HG03460 (cell line): ENCODE results near the gene TLN1.
A peak's percentile ranks its signal among the peaks of the same experiment; 100 is the strongest.

Experiments used
- ATAC-seq: cut with Tn5 transposase; IDR thresholded peaks from one replicate; pipeline ENCODE4 v1.9.1; 2021; ENCODE audit not compliant: unreplicated experiment

Gene TLN1

GRCh38 chr9:35732185-35732799 is at the start of gene TLN1, which contains the start of gene CREB3:
TLN1 (minus strand) TSS chr9:35732195; CDS start chr9:35725694, 6,501 bp downstream.
CREB3 (plus strand) TSS chr9:35732666; CDS start chr9:35732773, 107 bp downstream.
- peak; percentile 78 for ATAC-seq

- no peak for ATAC-seq
These were observed 49.1 kb upstream of the TLN1 start for GRCh38 chr9:35781066-35781465.

- no peak for ATAC-seq
These were observed 46.5 kb upstream of the TLN1 start for GRCh38 chr9:35778496-35778895.

- no peak for ATAC-seq
These were observed 44.0 kb upstream of the TLN1 start for GRCh38 chr9:35776018-35776417.

- ATAC-seq: no peak
These were observed 43.1 kb upstream of the TLN1 start for GRCh38 chr9:35774907-35775635.

GRCh38 chr9:35771943-35772342 is 39.9 kb upstream of the TLN1 start:
- no peak for ATAC-seq

- ATAC-seq: no peak
These were observed 39.5 kb upstream of the TLN1 start for GRCh38 chr9:35771534-35771933.

GRCh38 chr9:35771075-35771433 is 39.1 kb upstream of the TLN1 start:
- ATAC-seq: no peak

GRCh38 chr9:35769763-35770162 is 37.8 kb upstream of the TLN1 start:
- no peak for ATAC-seq

- ATAC-seq: no peak
These were observed 35.5 kb upstream of the TLN1 start for GRCh38 chr9:35767458-35767857.

GRCh38 chr9:35766997-35767396 is 35.0 kb upstream of the TLN1 start:
- no peak for ATAC-seq

GRCh38 chr9:35763803-35764202 is 31.8 kb upstream of the TLN1 start:
- no peak for ATAC-seq

- ATAC-seq: no peak
These were observed 31.2 kb upstream of the TLN1 start for GRCh38 chr9:35763181-35763580.

GRCh38 chr9:35760651-35761050 is 28.7 kb upstream of the TLN1 start:
- no peak for ATAC-seq

GRCh38 chr9:35759795-35760194 is 27.8 kb upstream of the TLN1 start:
- no peak for ATAC-seq

- ATAC-seq: no peak
These were observed 26.6 kb upstream of the TLN1 start for GRCh38 chr9:35758475-35759050.

GRCh38 chr9:35757892-35758275 is 25.9 kb upstream of the TLN1 start:
- no peak for ATAC-seq

- peak; percentile 56 for ATAC-seq
These were observed 25.4 kb upstream of the TLN1 start for GRCh38 chr9:35757226-35757891.

GRCh38 chr9:35756275-35757225 is 24.6 kb upstream of the TLN1 start:
- peak; percentile 56 for ATAC-seq

GRCh38 chr9:35755071-35755470 is 23.1 kb upstream of the TLN1 start:
- no peak for ATAC-seq

- no peak for ATAC-seq
These were observed 22.3 kb upstream of the TLN1 start, which contains the start of gene MSMP for GRCh38 chr9:35754264-35754663. MSMP (minus strand) TSS chr9:35754276; CDS start chr9:35754129, 147 bp downstream.
